ENCODE measurements around the gene AURKA.

- no peak for TF ChIP-seq CTCF (IDR thresholded peaks at IDR 0.05 in 4 of 5, conservative IDR thresholded peaks at IDR 0.05 in 1 of 5)
- no peak for TF ChIP-seq POLR2A (IDR thresholded peaks at IDR 0.05)
These were observed 44.2 kb downstream of the AURKA start for GRCh38 chr20:56347628-56348304.

Data from gastrocnemius medialis (tissue), 4 donors.